NCI-H146 (cell line): ENCODE measurements around the gene SHISA9.
A peak's percentile ranks its signal among the peaks of the same experiment; 100 is the strongest.

ENCODE experiments used
- DNase-seq: peaks from one replicate; lab custom pipeline; 2025; lab: John Stamatoyannopoulos, UW

The SHISA9 gene

DNA sequence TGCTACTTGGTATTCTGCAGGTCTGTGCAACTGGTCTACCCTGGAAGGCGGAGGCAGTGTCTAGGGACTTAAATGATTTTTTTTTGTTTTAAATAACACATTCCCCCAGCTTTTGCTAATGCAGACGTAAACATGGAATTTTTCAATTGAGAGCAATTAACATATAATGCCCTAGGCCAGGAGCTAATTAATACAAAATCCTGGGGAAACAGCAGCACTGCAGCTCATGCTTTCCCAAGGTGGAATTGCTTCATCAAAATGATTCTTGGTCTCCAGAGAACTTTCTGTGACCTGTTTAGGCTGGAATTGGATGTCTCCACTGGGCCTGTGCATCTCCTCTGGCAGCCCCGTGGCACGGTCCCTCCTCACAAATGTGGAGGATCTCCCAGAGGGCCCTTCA is 50.6 kb downstream of the SHISA9 start:
- DNase-seq: no peak

DNA sequence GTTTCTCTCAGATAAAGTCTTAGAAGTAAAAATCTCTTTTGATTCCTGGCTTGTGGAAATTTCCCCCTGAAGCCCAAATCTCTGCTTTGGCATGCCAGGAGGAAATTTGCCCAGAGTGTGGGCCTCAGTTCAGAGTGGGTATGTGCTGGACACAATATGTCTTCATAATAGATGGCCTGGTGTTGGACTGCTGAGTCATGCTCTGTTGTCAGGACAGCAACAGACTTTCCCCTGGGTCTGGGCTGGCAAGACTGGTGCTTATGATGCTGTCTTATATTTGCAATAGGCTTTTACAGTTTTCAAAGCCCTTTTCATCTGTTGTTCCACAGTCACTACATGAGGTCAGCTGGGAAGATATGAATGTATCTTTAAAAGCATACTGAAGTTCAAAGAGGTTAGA is 57.0 kb downstream of the SHISA9 start:
- no peak for DNase-seq

DNA sequence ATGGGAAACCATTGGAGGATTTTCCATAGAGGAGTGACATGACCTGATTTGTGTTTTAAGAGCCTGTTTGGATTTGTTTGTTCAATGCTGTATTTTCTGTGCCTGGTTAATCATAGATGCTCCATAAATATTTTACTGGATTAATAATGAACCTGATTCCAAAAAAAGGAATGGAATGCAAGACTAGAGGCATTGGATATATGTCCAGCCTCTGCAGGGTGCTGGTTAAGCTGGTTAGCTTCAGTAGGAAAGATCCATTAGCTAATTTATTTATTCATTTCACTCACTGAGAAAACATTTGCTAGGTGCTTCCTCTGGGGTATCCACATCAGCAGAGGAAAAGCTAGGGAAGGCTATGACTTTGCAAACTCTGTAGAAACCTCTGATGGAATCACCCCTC is 57.7 kb downstream of the SHISA9 start:
- DNase-seq: no peak

DNA sequence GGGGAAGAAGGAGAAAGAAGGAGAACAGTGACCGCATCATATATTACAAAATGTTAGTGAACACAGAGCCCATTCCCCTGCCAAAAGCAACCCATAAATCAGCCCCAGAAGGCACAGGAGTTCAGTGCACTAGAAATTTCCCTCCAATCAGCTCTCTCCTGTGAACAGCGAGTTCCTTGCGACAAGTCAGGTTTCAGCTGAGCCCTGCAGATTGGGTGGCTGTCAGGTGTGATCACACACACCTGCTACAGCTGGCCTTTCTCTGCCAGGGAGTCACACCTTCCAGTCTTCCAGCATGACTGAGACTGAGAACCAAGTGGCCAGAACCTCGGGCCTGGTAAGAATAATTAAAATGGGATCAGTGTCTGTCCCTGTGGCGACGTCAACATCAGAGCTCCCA is 60.2 kb downstream of the SHISA9 start:
- no peak for DNase-seq

DNA sequence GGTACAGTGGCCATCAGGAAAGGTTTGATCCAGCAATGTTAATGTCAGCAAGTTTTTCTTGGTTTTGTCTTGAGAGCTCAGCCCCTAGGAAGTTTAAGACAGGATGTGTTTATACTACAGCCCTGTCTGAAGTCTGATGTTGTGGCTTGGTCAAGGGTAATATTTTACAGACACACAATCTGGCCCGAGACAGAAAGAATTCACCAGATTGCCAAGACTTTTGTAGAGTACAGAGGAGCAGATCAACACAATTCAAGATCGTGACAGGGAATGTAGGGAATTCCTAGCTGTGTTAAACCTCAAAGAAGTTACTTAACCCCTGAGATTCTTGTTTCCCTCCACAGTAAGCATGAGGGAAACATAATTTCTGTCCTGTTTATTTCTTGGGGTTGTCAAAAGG is 63.1 kb downstream of the SHISA9 start:
- no peak for DNase-seq

DNA sequence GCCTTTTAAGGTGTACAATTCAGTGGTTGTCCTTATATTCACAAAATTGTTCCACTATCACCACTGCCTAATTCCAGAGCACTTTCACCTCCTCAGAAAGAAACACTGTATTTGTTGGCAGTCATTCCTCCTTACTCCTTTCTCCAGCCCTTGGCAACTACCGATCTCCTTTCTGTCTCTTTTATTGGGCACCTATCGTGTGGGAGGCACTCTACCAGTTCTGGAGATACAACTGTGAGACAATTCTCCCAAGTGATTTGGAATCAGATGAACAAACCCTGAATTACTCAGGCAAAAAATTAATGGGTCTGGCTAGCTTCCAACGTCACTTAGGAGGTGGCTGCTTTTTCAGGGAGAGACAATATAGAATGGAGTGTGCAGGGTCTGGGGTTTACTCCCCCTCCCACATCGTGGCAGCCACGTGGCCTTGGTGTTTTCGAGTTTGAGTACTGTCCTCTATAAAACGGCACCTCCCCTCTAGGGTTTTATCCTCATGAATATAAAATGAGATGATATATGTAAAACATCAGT is 63.9 kb downstream of the SHISA9 start:
- DNase-seq: peak; percentile 7

DNA sequence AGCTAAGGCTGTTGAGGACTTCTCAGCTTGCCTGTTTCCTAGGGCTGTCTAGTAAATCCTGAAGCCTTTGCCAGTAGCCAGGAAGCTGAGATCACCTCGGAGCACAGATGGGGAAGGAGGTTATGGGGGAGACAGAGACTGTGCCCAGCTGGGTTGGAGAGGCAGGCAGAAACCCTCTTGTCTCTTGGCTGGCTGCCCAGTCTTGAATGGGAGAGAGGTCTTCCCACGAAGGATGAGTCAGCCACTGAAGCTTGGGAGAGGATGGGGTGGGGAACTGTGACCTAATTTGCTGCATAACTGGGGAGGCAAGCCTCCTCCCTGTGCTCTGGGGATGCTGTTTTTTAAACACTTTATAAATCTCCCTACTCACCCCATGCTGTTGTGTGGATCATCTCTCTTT is 69.8 kb downstream of the SHISA9 start:
- DNase-seq: peak; percentile 24

DNA sequence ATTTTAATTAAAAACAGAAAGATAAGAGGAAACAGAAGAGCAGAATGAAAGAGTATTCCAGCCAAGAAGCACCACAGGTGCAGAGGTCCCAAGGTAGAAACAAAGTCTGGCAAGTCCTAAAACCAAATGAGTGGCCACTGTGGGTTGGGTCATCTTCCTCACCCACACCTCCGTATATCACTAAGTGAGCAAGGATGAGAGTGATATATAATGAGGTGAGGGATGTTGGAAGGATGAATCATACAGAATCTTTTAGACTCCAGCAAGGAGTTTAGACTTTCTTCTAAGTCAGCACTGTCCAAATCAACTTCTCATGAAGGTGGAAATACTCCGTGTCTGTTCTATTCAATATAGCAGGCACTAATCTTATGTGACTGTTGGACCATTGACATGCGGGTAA is 70.8 kb downstream of the SHISA9 start:
- DNase-seq: no peak

DNA sequence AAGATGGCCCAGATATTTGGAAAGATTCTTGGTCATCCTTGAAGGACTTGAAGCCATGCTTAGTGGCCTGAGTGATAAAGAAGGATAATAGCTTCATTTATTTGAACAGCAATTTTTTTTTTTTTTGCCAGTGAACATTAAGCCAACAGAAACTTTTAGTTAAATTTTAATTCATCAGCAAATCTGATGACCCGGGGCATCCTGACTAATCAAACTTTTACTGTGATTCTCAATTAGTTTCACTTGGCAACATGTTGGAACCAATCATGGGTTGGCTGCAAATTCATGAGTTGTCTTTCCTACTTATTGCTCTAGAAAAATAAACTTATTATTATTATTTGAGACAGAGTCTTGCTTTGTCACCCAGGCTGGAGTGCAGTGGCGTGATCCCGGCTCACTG is 74.4 kb downstream of the SHISA9 start:
- no peak for DNase-seq

DNA sequence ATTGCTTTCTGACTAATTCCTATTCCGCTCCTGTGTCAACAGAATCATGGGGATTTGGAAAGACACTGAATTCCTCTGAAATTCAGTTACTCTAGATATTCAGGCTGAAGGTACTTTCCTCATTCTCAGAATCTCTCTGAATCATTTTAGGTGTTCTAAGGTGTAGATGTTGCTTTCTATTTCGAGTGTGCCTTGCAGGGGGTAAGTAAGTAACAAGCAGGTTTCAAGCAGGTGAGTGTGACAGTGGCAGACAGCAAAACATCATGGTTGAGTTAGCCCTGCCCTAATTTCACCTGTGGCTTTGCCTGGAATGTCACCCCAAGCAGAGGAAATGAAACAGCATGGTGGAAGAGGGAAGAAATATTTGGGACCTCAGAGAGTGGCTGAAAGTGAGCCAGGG is 75.1 kb downstream of the SHISA9 start:
- DNase-seq: no peak

DNA sequence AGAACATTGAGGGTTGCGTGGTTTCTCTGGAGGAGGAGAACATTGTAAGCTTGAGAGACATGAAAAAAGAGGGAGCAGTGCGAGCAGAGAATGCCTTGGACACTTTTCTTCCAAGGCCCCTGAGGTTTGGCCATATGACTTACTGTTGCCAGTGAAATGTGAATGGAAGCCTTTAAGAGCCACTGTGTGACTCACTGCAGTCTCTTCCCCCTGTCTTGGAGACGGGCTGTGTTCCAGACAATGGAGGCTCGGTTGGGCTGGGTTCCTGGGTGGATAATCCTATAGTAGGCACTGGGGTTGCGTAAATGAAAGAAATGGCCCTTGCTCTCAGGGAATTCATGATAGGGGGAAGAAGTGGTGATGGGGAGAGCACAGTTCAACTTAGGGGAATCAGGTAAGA is 75.5 kb downstream of the SHISA9 start:
- no peak for DNase-seq

DNA sequence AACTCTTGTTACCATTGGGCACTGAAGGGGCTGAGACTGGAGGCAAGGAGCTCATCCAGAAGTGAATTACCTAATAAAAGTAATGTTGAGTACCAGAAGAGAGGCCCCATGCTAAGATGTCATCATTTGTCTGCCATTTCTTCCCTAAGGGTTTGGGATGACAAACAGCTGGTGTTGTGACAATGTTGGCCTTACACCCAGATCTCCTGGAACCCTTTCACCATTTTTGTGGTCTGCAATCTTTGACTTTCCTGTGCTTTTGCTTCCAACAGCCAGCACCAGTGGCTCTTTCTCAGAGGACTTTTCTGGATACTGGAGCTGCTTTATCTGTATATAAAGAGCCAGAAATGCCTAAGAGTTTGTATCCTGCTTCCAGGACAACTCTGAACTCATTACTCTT is 84.1 kb downstream of the SHISA9 start:
- no peak for DNase-seq

DNA sequence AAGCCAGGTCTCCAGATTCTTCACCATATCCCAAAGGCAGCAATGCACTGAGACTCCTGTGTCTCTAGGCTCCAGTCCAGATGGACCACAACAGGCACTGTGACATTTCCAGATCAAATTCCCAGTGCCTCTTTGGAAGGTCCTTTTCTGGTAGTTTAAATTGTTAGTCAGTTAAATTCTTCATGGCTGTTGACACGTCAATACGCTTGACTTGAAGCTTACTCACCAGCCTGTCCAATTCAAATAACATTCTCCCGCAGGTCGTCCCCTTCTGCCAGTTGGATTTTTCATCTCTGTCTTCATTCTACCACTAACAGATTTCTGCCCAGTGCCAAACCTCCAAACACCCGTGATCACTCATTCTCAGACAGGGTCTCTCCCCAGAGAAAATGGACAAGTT is 86.7 kb downstream of the SHISA9 start:
- DNase-seq: no peak

DNA sequence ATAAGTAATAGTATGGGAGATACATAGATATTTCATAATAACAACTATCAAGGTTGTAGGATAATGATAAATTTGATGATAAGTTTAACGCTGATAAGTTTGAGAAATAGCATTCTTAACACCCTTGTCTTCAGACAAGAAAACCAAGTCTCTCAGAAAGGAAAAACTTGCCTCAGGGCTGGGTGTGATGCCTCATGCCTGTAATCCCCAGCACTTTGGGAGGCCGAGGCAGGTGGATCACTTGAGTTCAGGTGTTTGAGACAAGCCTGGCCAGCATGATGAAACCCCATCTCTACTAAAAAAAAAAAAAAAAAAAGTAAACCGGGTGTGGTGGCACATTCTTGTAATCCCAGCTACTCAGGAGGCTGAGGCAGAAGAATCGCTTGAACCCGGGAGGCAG is 90.7 kb downstream of the SHISA9 start:
- DNase-seq: no peak

DNA sequence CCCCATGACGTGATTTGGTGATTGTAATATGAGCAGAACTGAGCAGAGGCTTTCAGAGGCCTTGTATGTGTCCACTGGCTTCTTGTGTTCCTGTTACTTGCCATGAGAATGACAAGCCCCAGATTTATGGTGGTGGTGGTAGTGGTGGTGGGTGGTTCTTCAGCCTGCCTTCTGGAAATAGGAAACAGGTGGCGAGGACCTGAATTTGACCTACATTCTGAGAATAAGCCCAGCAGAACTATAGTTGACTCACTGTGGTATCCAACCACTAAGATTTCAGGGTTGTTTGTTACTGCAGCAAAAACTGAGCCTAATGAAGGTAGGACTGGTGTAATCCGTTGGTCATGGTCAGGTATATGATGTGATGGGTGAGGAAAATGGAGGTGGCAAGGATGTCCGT is 93.0 kb downstream of the SHISA9 start:
- DNase-seq: no peak

DNA sequence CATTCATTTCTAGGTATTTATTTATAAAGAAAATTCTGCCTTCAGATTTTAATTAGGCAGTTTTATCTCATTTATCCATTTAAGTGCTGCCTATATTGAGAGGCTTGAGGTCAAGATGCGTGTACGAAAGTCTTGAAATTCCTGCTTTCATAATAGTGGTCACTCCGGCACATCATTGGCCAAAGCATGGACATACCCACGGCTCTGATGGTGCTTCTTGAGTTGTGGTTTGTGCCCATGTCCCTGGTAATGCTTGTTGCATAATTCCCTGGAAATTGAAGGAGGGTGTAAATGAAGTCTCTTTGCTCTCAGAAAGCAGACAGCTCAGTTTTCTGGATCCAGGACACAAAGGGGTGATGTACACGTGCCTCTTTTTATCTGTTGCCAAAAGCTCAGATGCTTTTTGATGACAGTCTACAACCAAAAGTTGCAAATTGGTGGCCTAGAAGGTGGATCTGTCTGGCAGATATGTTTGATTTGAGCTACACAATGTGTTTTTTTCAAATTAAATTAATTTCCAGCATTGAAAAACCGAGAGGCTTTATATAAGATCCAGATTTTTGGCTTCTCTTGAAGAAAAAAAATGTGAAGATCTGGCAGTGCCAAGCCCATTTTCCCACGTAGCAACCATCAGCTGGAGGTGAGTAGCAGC is 94.4 kb downstream of the SHISA9 start:
- DNase-seq: no peak

DNA sequence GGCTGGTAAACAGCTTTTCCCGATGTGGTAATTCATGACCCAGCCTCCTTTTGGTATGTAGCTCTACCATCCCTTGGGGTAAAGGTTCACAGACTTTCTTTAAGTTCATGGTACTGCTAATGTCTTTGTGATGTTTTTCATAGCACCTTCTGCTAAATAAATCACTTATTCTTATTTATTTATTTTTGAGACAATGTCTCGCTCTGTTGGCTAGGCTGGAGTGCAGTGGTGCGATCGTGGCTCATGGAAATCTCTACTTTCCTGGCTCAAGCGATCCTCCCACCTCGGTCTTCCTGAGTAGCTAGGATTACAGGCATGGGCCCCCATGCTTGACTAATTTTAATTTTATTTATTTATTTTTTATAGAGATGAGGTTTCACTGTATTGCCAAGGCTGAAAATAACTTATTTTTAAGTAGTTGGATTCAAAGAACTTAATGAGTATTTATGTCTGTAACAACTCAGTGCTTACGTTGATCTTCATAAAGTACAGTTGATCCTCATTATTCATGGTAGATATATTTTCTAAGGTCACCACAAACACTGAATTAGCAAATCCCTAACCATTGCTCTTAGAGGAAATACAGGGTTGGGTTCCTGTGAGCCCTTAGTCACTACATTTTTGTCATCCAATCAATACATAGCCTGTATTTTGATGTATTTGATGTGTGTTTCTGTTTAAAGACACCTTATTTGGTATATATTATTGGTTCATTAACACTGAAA is 97.1 kb downstream of the SHISA9 start:
- DNase-seq: no peak

DNA sequence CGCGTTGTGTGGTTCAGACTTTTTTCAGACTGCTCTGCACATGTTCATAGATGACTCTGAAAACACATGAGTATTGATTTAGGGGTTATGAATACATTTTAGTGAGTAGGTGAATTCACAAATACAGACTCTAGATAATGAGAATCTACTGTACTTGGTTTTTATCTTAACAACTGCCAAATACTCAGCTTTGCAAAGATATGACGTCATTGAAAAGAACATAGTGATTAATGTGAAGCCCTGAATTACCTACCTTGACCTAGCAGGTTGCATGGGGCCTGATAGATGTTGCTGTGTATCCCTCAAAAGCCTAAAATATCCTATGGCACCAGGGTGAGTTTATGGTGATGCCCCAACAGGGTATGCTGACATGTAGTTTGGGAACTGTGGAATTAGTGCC is 98.0 kb downstream of the SHISA9 start:
- no peak for DNase-seq

DNA sequence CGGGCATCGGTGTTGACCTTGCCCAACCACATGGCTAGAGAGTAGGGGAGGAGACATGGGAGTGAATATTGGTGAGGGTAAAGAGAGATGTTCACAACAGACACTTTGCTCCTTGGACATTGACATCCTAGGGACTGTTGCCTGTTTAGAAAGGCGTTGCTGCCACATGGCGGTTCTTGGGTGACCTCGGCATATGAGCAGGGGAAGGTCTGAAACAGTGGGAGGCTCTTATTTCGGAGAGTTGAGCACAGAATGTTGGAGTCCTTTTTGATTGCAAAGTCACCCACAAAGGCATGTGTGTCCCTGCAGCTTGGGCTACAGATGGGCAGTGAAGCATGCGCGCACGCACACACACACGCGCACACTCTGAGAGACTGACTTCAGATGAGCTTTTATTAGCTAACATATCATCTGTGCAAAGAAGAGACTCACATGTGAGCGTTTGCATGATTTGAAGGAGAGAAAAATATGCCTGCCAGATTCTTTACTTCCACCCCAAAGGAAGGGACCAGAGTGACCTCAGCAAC is 104.4 kb downstream of the SHISA9 start:
- no peak for DNase-seq

DNA sequence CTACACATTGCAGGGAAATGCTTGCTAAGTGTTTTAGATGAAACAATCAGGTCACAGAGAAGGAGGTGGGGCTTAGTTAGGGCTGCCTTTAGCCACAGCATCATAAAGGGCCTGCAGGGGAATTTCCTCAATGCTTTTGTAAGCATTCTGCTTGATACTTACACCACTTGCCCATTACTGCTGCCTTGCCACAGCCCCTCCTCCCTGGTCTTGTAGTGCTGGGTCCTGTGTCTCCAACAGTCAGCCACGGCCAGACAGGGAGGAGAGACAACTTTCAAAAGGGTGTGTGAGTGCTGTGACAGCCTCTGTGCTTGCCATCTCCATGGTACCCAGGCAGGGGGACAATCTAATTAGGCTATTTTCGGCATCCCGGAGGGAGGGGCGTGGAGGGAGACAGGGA is 111.2 kb downstream of the SHISA9 start:
- no peak for DNase-seq

DNA sequence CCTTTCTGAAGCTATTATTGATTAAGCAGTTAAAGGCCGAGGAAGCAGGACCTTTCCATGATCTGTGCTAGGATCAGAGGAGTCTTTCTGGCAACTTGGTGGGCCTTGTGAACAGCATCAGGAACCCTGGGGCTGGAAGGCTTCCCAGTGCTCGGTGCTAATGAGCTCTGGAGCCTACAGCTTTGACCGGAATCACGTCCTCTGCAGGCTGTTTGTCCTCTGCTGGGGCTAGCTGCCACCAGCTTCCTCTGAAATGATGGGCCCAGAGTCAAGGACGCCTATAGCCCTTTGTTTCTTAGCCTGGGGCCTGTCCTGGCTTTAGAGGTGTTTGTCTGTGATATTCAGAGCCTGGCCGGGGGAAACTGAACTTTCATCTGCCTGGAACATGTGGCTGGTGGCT is 111.6 kb downstream of the SHISA9 start:
- DNase-seq: no peak

DNA sequence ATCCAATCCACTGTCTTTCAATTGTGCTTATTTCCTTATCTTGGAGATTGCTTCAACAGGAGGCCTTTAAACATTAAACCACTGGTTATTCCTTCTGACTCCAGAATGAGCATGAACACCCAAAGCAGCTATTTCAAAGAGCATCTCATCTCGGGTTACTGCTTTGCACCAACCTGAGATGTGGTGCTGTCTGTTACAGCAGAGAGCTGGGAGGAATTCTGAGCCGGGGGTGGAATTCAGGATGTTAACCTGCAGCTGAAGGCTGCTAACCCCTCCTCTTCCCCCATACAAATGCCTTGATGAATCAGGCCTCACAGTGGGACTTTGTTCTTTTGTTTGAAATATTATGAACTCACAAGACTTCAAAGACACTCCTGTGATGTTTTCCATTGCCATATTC is 113.1 kb downstream of the SHISA9 start:
- no peak for DNase-seq

DNA sequence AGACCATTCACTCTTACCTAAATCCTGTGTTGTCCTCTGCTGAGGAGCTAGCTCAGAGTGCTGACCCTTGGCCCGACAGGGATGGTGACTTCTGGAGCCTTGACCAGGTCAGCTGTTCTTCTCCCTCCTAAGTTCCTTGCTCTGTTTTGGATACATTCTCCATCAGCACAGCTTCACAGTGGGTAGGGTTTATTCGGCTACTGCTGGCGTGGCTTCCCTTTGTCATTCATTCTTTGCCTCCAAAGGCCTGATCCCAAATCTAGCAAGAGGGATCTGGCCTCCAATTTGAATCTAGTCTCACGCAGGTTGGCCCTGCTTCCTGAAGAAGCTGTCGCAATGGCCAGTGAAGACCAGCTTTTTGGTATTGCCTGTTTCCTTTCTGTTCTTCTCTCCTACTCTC is 116.6 kb downstream of the SHISA9 start:
- no peak for DNase-seq

DNA sequence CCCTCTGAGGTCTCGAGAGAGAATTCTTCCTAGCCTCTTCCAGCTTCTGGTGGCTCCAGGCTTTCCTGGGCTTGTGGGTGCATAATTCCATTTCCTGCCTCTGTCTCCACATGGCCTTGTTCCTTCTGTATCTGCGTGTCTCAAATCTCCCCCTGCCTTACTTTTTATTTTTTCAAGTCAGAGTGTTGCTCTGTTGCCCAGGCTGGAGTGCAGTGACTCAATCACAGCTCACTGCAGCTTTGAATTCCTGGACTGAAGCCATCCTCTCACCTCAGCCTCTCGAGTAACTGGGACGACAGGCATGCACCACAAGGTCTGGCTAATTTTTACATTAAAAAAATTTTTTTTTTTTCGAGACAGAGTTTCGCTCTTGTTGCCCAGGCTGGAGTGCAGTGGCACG is 120.6 kb downstream of the SHISA9 start:
- DNase-seq: no peak
